DMS 273 treated with DMSO at 0.1 percent for 48 hours (cell line): ENCODE measurements around the gene CD34.
"Not testable (repeated sequence)": the region's sequence is repeated elsewhere in the genome, so short reads cannot be mapped to it uniquely, and the experiment has no call there.

Experiments
- DNase-seq: peaks from one replicate; lab custom pipeline; 2025; lab: John Stamatoyannopoulos, UW

CD34 gene

DNA sequence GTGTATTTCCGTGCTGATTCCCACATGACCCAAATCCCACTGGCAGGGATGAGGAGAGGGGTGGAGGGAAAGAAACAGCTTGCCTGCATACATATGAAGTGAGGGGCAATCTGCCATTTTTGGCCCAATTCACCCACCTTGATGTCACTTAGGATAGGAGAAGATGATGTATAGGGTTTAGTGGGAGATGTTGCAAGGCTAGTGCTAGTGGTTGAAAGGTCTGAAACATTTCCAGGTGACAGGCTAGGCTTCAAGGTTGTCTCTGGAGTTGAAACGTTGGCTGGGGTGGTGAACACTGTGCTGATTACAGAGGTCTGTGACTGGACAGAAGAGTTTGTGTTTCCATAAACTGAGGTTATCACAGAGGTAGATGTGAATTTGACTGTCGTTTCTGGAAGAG lies 12.1 kb downstream of the CD34 start:
- no peak for DNase-seq

GRCh38 chr1:207898260-207898659 lies 12.7 kb downstream of the CD34 start:
- DNase-seq: no peak

GRCh38 chr1:207897188-207897587 lies 13.7 kb downstream of the CD34 start:
- no peak for DNase-seq

GRCh38 chr1:207896547-207896946 lies 14.4 kb downstream of the CD34 start:
- no peak for DNase-seq

- no peak for DNase-seq
Measured at GRCh38 chr1:207894704-207895103, 16.2 kb downstream of the CD34 start.

- DNase-seq: no peak
Measured at GRCh38 chr1:207893737-207894582, 17.0 kb downstream of the CD34 start.

- DNase-seq: no peak
Measured at GRCh38 chr1:207892764-207893163, 18.2 kb downstream of the CD34 start.

DNA sequence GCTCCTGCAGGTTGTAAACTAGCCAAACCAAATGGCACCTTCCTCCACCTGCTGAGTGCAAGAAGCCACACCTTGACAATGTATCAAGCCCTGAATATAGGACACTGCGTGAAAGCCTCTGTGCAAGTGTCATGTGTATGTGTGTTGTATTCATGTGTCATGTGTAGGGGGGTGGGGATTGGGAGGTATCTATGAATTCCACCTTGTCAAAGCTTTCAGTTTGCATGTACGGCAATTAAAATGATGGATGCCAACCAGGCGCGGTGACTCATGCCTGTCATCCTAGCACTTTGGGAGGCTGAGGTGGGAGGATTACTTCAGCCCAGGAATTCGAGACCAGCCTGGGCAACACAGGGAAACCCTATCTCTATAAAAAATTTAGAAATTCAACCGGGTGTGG lies 19.8 kb downstream of the CD34 start:
- DNase-seq: no peak

DNA sequence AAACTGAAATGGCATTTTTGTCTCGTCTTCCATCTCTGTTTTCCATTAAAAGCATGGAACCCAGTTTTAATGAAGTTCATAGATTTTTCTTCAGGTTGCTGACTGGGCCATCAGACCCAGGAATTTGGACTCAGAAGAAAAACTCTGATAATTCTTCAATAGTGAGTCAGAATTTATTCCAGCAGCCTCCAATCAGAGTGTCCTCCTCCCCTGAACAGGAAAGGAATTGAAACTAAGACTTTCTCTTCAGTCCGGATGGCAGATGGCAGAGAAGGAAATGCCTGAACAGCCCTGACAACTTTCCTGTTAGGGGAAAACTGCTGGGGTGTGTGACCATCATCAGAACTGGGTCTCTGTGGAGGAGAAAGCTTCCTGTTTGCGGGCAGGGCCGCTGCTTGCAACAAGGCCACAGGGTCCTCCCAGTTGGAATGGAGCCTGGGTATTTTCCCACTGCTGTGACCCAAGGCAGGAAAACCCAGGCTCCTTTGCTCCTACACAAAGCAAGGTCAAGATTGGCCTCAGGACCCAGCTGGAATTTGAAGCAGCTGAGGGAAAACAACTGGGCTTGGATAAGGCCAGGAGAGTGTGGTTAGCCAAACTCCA lies 20.7 kb downstream of the CD34 start:
- DNase-seq: no peak

GRCh38 chr1:207888652-207889051 lies 22.3 kb downstream of the CD34 start:
- no peak for DNase-seq

DNA sequence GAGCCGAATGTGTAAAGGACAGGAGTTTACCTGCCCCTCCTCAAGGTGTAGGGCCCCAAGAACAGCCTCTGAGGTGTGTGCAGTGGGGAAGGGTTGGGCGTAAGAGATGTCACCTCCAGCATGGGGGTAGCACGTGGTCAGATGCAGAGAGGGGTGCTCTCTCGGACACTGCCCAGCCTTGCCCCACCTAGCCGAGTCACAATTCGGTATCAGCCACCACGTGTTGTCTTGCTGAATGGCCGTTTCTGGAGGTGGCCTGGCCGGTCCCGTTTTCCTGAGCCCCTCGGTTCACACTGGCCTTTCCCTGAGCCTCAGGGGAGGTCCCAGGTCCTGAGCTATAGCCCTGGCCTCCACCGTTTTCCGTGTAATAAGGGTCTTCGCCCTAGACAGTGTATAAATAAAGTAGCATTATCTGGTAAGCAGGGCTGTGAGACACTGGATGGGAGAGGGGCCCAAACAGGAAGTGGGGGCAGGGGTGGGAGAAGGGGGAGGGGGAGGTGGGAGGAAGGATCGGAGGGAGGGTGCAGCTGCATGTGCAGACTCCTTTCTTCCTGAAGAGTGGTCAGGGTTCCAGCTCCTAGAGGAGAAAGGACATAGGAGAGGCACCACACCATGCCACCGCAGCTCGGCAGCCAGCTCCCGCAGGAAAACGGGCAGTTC lies 23.3 kb downstream of the CD34 start:
- no peak for DNase-seq

DNA sequence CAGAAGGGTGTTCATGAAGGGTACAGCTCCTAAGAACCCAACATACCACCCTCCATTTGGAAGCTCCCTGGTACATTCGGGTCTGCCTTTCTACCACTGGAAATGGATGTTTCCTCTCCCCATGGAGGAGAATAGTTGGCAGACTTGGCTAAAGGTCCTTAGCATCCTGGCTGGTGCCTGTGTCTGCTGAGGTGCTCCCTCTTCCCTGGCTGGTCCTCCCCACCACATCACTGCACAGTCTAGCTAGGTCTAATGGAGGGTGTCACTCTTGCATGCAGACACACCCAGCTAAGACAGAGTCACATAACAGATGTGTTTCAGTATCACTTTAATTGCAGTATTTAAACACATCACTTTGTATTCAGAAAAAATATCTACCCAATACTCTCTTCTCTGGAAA lies 24.7 kb downstream of the CD34 start:
- no peak for DNase-seq

- DNase-seq: peak; percentile 58
Measured at GRCh38 chr1:207885129-207886032, 25.5 kb downstream of the CD34 start.

- DNase-seq: no peak
Measured at GRCh38 chr1:207884266-207885029, 26.5 kb downstream of the CD34 start.

GRCh38 chr1:207883660-207884250 lies 27.2 kb downstream of the CD34 start:
- no peak for DNase-seq

DNA sequence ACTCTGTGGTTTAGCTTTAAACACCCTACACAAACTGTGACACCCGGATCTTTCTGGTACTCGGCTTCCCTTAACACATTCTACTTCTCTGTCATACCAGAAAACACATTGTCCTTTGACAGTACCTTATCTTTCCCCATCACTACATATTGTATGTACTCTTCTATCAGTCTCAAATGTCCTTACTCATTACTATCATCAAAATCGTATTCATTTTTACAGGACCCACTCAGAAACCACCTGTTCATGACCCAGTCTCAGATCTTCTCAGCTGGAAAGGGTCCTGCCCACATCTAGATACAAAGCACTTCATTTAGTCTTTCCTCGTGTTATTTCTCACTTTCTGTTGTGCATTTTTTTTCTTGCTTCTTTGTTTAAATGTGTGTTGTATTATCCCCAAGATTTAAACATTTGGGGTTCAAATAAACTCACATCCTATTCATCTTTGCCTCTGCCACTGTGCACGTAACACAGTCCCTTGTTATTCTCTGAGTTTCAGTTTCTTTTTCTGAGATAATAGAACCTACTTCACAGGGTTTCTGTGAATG lies 27.7 kb downstream of the CD34 start:
- DNase-seq: no peak

DNA sequence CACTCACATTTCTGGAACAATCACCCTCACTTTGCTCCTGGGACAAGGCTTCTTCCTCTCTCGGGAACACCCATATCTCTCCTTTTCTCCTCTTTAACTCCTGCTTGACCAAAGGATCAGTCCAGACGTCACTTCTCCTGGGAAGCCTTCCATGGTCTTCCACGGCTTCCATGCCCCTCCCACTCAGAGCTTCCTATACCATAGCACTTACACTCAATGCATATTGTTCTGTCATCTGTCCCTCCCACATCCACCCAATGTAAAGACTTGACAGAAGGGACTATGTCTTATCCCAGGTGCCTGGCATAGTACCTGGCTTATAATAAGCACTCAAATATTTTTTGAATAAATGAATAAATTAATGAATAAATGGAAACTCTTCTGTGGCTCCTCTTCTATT lies 28.2 kb downstream of the CD34 start:
- DNase-seq: no peak

DNA sequence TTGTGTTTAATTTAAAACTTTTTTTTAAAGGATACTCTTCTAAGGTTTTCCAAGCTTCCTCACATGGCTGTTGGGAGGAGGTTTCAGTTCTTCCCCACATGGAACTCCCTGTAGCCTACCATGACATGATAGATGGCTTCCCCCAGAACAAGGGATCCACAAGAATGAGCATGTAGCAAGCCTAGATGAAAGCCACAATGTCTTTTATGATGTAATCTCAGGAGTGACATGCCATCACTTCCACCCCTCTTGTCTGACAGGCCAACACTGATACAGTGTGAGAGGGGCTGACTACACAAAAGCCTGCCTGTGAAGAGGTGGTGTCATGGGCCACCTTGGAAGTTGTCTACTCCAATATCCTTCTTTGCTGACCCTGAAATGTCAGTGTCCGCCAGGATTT lies 32.0 kb downstream of the CD34 start:
- no peak for DNase-seq

DNA sequence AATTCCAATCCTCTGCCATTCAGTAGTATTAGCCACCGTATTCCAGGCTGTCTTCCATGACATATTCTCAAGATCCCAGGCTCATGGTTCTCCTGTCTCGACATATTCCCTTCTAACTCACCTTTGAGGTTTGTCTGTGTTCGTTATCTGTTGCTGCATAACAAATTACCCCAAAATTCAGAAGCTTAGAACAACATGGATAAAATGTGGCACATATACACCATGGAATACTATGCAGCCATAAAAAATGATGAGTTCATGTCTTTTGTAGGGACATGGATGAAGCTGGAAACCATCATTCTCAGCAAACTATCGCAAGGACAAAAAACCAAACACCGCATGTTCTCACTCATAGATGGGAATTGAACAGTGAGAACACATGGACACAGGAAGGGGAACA lies 33.0 kb downstream of the CD34 start:
- DNase-seq: not testable (repeated sequence)

DNA sequence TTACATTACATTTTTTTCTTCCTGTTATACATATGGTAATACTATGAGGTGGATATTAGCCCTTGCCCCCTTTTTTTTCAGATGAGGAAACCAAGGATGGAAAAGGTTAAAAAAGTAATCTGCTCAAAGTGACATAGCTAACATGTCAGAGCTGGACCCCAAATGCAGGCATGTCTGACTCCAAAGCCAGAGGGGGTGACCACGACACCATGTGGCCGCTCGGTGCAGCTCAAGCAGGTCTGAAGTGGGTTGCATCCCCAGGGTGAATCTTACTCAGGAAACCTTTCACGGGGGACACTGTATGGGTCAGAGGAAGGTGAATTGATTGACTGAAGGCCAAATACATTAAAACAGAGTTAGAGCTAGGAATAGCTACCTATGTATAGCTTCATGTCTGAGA lies 34.8 kb downstream of the CD34 start:
- DNase-seq: no peak

GRCh38 chr1:207875532-207875931 lies 35.4 kb downstream of the CD34 start:
- DNase-seq: no peak
